ENCODE measurements around the gene ARHGEF37. TPM values are rescaled to one million over a fixed set of nuclear protein-coding genes. Genes with fewer than 3 reads are reported as not detected.
"Not testable (repeated sequence)": the region's sequence is repeated elsewhere in the genome, so short reads cannot be mapped to it uniquely, and the experiment has no call there.

Gene ARHGEF37
- total RNA-seq, 2 experiments from 2014 or later, result 1.1 TPM

GRCh38 chr5:149665416-149666175, 84.3 kb downstream of the ARHGEF37 start:
- Mint-ChIP-seq H3K4me1 (ENCODE audit: low read depth) (no peaks in the 10 kb centered on the region), H3K9me3 (peaks cover 10% of the 10 kb centered on the region), H3K27me3 (no peaks in the 10 kb centered on the region), H3K36me3 (ENCODE audit: low read depth) (peaks cover 3% of the 10 kb centered on the region), H3K4me3 (no peak overlapping the region), H3K27ac (no peak overlapping the region)
- POLR2A ChIA-PET, result interaction anchor here (0.6 to 1.4 kb wide), 2 partner anchors 66 to 295 kb away, joined by 4 to 5 read pairs; no protein-coding TSS in a partner anchor
- TF ChIP-seq, protein P1, sequence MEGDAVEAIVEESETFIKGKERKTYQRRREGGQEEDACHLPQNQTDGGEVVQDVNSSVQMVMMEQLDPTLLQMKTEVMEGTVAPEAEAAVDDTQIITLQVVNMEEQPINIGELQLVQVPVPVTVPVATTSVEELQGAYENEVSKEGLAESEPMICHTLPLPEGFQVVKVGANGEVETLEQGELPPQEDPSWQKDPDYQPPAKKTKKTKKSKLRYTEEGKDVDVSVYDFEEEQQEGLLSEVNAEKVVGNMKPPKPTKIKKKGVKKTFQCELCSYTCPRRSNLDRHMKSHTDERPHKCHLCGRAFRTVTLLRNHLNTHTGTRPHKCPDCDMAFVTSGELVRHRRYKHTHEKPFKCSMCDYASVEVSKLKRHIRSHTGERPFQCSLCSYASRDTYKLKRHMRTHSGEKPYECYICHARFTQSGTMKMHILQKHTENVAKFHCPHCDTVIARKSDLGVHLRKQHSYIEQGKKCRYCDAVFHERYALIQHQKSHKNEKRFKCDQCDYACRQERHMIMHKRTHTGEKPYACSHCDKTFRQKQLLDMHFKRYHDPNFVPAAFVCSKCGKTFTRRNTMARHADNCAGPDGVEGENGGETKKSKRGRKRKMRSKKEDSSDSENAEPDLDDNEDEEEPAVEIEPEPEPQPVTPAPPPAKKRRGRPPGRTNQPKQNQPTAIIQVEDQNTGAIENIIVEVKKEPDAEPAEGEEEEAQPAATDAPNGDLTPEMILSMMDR (IDR thresholded peaks at IDR 0.05), result no peak
- CTCF ChIA-PET, result interaction anchor here (0.7 to 3.8 kb wide), 6 partner anchors 9 to 190 kb away, joined by 3 to 52 read pairs (median 4); no protein-coding TSS in a partner anchor
- intact Hi-C loops (cut with micrococcal nuclease), result loop anchor here (5.0 kb wide), 1 partner anchor 162 kb away; no protein-coding TSS in a partner anchor
- DNase-seq (no peak), ATAC-seq (no peak)

DNA sequence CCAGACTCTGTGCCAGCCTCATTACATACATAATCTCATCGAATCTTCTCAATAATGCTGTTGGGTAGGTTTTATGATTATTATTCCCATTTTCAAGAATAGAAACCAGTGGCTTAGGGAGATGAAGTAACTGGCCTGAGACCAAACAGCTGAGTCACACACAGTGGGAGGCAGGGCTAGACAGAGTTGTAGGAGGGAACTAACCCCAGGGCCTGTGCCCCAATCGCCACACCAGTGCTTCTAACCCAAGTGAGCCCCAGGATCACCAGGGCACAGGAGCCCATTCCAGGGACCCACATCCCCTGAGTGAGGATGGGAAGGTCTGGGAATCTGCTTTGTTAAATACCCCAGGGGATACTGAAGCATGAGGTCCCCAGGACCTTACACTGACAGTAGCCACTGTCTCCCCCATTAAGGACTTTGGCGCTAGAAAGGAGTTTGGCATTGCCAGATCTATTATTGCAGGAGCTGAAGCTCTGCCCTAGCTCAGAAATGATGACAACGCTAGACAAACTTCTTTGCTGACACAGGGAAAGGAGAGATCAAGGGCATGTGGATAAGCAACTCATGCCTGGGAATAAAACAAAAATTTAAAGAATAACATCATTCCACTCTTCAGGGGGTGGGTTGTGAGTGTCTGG, 85.0 kb downstream of the ARHGEF37 start:
- POLR2A ChIA-PET, result interaction anchor here (0.6 to 1.4 kb wide), 2 partner anchors 66 to 294 kb away, joined by 4 to 5 read pairs; no protein-coding TSS in a partner anchor
- DNase-seq (no peak), ATAC-seq (no peak)
- H3K9me3 Mint-ChIP-seq, result peaks cover 10% of the 10 kb centered on the region
- no peaks in the 10 kb centered on the region for H3K27me3 Mint-ChIP-seq
- H3K4me3 Mint-ChIP-seq, result no peak overlapping the region
- CTCF ChIA-PET, result interaction anchor here (0.9 to 3.8 kb wide), 29 partner anchors 10 to 325 kb away, joined by 3 to 52 read pairs (median 6); no protein-coding TSS in a partner anchor
- H3K27ac Mint-ChIP-seq, result no peak overlapping the region
- peaks cover 3% of the 10 kb centered on the region for H3K36me3 Mint-ChIP-seq (ENCODE audit: low read depth)
- TF ChIP-seq, protein P1 (IDR thresholded peaks at IDR 0.05), result no peak
- intact Hi-C loops (cut with micrococcal nuclease), result loop anchor here (5.0 kb wide), 1 partner anchor 161 kb away; no protein-coding TSS in a partner anchor
- H3K4me1 Mint-ChIP-seq (ENCODE audit: low read depth), result no peaks in the 10 kb centered on the region

GRCh38 chr5:149667084-149667828, 86.0 kb downstream of the ARHGEF37 start:
- peaks cover 3% of the 10 kb centered on the region for H3K36me3 Mint-ChIP-seq (ENCODE audit: low read depth)
- POLR2A ChIA-PET, result no interaction called here
- TF ChIP-seq, protein P1 (IDR thresholded peaks at IDR 0.05), result peak; percentile 86
- peaks cover 10% of the 10 kb centered on the region for H3K9me3 Mint-ChIP-seq
- intact Hi-C loops (cut with micrococcal nuclease), result loop anchor here (5.0 kb wide), 1 partner anchor 160 kb away; no protein-coding TSS in a partner anchor
- CTCF ChIA-PET, result interaction anchor here (0.6 to 3.8 kb wide), 47 partner anchors 9 to 1458 kb away, joined by 3 to 52 read pairs (median 6); partner anchors contain the start of genes PPARGC1B and SLC26A2
- no peak overlapping the region for H3K27ac Mint-ChIP-seq
- no peak overlapping the region for H3K4me3 Mint-ChIP-seq
- H3K27me3 Mint-ChIP-seq, result peaks cover 3% of the 10 kb centered on the region
- no peaks in the 10 kb centered on the region for H3K4me1 Mint-ChIP-seq (ENCODE audit: low read depth)
- DNase-seq, result peak; percentile 54
- ATAC-seq, result peak; percentile 66

DNA sequence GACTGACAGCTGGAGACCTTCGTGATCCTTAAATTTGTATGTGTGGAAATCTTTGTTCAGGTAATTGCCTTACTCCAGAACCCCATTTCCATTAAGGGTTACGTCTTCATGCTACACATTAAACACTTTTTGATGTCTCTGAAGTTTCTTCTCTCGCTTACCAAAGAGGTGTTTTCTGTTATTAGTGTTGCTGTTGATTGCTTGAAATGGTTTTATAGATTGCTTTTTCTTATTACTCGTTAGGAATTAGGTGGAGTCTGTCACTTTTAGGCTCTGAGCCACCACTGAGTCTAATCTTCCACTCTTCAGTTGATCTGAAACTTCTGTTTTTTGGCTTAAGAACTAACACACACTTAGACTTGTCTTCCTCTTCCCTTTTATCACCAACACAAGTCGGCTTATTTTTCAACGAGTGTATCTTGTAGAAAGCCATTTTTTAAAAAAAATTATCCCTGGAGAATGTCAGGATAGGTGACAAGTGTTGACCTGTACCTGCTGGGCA, 86.6 kb downstream of the ARHGEF37 start:
- H3K9me3 Mint-ChIP-seq, result peaks cover 10% of the 10 kb centered on the region
- intact Hi-C loops (cut with micrococcal nuclease), result loop anchor here (5.0 kb wide), 1 partner anchor 159 kb away; no protein-coding TSS in a partner anchor
- ChIA-PET POLR2A (no interaction called here), CTCF (interaction anchor here (0.7 to 3.8 kb wide), 36 partner anchors 8 to 1458 kb away, joined by 3 to 52 read pairs (median 7); partner anchors contain the start of genes PPARGC1B and SLC26A2)
- H3K4me3 Mint-ChIP-seq, result no peak overlapping the region
- H3K36me3 Mint-ChIP-seq (ENCODE audit: low read depth), result peaks cover 3% of the 10 kb centered on the region
- H3K4me1 Mint-ChIP-seq (ENCODE audit: low read depth), result no peaks in the 10 kb centered on the region
- no peak for ATAC-seq
- H3K27me3 Mint-ChIP-seq, result peaks cover 3% of the 10 kb centered on the region
- no peak overlapping the region for H3K27ac Mint-ChIP-seq
- TF ChIP-seq, protein P1 (IDR thresholded peaks at IDR 0.05), result no peak
- DNase-seq, result no peak

DNA sequence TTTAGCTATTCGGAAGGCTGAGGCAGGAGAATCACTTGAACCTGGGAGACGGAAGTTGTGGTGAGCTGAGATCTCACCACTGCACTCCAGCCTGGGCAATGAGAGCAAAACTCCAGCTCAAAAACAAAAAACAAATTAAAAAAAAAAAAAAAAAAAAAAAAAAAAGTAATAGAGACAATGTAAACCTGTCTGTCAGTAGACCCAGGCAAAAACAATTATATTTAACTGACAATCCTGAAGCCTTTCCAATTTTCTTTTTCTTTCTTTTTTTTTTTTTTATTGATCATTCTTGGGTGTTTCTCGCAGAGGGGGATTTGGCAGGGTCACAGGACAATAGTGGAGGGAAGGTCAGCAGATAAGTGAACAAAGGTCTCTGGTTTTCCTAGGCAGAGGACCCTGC, 88.0 kb downstream of the ARHGEF37 start:
- DNase-seq; H3K4me3 Mint-ChIP-seq; H3K27ac Mint-ChIP-seq; POLR2A ChIA-PET; H3K4me1 Mint-ChIP-seq (ENCODE audit: low read depth); ATAC-seq; CTCF ChIA-PET; H3K36me3 Mint-ChIP-seq (ENCODE audit: low read depth); H3K27me3 Mint-ChIP-seq: not testable (repeated sequence)
- intact Hi-C loops (cut with micrococcal nuclease), result loop anchor here (5.0 kb wide), 1 partner anchor 158 kb away; no protein-coding TSS in a partner anchor
- H3K9me3 Mint-ChIP-seq, result peaks cover 10% of the 10 kb centered on the region
